ENCODE data around the gene RSPH6A.

The RSPH6A gene

DNA sequence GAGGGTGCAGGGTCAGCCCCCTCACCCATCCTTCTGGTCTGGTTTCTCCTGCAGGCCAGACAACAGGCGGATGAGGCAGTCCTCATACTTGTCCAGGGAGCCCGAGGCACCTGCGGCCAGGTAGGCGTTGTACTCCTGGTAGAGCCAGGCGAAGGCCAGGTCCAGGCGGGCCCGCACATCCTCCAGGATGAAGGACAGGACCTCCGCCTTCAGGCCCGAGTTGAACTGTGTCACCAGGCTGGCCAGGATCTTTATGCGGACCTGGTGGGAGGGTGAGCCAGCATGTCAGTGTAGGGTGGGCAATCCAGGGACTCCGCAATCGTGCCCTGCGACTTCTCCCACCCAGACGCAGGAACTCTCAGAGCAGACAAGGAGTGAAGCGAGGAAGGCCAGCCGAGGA is 13.8 kb upstream of the RSPH6A start:
- Mint-ChIP-seq H3K9me3 (no peaks in the 10 kb centered on the region), H3K36me3 (peaks cover 17% of the 10 kb centered on the region), H3K27me3 (no peaks in the 10 kb centered on the region)

DNA sequence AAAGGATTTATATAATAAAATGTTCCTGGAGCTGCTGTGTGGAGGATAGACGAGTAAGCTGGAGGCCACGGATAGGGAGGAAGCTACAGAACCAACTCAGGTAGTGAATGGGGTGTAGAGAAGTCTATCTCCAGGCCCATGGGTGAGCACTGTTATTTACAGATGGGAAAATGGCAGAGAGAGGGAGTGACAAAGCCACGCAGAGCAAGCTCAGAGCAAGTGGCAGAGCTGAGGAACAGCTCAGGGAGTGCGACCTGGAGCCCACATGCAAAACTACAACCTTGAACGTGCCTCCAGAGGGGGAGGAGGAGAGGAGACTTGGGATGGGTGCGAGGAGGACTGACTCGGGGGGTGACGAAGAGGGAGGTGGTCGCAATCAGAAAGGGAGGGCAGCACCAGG is 13.4 kb upstream of the RSPH6A start:
- H3K36me3 Mint-ChIP-seq, result peaks cover 17% of the 10 kb centered on the region
- H3K27me3 Mint-ChIP-seq, result no peaks in the 10 kb centered on the region
- H3K4me3 Mint-ChIP-seq, result no peak overlapping the region
- H3K27ac Mint-ChIP-seq, result no peak overlapping the region
- H3K4me1 Mint-ChIP-seq, result peaks cover 3% of the 10 kb centered on the region
- no peaks in the 10 kb centered on the region for H3K9me3 Mint-ChIP-seq

More for the DNA sequence above, 13.8 kb upstream of the RSPH6A start:
- H3K27ac Mint-ChIP-seq, result peak overlapping the region; percentile 41
- no peak overlapping the region for H3K4me3 Mint-ChIP-seq
- peaks cover 3% of the 10 kb centered on the region for H3K4me1 Mint-ChIP-seq

- no peak overlapping the region for H3K27ac Mint-ChIP-seq
- no peaks in the 10 kb centered on the region for H3K9me3 Mint-ChIP-seq
These were observed 12.5 kb upstream of the RSPH6A start for GRCh38 chr19:45827459-45828093.

DNA sequence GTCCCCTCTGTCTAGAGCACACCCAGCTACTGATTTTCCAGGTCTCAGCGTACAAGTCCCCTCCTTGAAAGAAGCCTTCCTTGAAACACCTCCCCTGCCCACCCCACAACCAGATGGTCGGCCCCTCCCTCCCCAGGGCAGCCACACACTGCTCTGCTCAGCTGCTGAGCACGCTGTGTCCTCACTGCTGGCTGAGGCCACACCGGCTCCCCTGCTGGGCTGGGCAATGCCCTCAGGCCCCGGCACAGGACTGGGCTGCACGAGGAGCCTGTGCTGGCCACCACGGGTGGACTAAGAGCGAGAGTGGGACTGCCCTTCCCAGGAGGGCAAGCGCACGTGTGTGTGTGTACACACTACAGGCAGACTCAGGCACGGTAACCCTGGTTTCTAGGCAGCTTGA is 11.8 kb upstream of the RSPH6A start:
- H3K27me3 Mint-ChIP-seq, result no peaks in the 10 kb centered on the region
- no peak overlapping the region for H3K4me3 Mint-ChIP-seq
- H3K9me3 Mint-ChIP-seq, result no peaks in the 10 kb centered on the region
- H3K36me3 Mint-ChIP-seq, result peaks cover 17% of the 10 kb centered on the region
- H3K4me1 Mint-ChIP-seq, result peaks cover 3% of the 10 kb centered on the region
- no peak overlapping the region for H3K27ac Mint-ChIP-seq

More at GRCh38 chr19:45827459-45828093, 12.5 kb upstream of the RSPH6A start:
- peaks cover 3% of the 10 kb centered on the region for H3K4me1 Mint-ChIP-seq
- no peaks in the 10 kb centered on the region for H3K27me3 Mint-ChIP-seq
- H3K4me3 Mint-ChIP-seq, result no peak overlapping the region
- peaks cover 17% of the 10 kb centered on the region for H3K36me3 Mint-ChIP-seq

DNA sequence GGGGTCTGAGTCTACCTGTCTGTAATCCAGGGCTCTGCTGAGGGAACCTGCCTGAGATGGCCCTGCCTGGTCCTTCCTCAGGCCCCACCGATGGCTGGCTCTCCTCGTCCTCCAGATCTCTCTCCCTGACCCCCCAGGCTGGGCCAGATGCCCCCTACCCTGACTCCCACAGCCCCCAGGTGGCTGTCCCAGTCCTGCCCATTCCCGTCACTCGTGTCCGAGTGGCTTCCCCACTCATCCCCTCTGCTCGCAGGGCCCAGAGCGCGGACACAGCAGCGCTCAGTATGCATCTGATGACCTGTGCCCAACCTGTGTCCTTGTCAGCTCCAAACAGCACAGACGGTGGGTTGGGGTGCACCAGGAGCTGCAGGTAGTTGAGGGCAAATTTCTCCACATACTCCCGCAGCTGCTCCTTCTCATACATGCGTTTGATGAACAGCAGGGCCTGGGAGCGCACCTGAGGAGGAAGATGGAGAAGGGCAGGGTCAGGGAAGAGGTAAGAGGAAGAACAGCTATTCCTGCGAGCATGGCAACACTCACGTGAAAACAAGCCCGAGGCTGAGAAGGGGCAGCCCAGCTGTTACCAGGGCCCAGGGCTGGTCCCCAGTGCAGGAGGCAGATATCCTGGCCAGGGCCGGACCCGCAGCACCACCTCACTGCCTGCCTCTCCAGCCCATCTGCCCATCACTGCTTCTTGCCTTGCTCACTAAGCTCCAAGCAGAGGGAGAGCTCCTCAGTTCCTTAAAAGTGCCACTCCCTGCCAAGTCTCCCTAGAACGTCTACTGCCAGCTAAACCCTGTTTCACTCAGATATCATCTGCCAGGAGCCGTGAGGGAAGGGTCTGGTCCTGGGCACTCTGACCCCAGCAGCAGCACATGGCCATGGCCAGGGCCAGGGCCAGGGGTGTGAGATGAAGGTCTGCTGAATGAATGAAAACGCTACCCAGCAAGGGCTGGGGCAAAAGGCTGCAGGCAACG is 11.1 kb upstream of the RSPH6A start:
- H3K36me3 Mint-ChIP-seq, result peaks cover 15% of the 10 kb centered on the region
- peaks cover 3% of the 10 kb centered on the region for H3K4me1 Mint-ChIP-seq
- H3K4me3 Mint-ChIP-seq, result no peak overlapping the region

GRCh38 chr19:45825263-45825605 is 10.1 kb upstream of the RSPH6A start:
- peaks cover 14% of the 10 kb centered on the region for H3K36me3 Mint-ChIP-seq
- H3K9me3 Mint-ChIP-seq, result no peaks in the 10 kb centered on the region
- no peak overlapping the region for H3K27ac Mint-ChIP-seq
- H3K27me3 Mint-ChIP-seq, result no peaks in the 10 kb centered on the region
- H3K4me3 Mint-ChIP-seq, result no peak overlapping the region
- peaks cover 3% of the 10 kb centered on the region for H3K4me1 Mint-ChIP-seq

More for the DNA sequence above, 11.1 kb upstream of the RSPH6A start:
- Mint-ChIP-seq H3K27me3 (no peaks in the 10 kb centered on the region), H3K27ac (no peak overlapping the region), H3K9me3 (no peaks in the 10 kb centered on the region)

DNA sequence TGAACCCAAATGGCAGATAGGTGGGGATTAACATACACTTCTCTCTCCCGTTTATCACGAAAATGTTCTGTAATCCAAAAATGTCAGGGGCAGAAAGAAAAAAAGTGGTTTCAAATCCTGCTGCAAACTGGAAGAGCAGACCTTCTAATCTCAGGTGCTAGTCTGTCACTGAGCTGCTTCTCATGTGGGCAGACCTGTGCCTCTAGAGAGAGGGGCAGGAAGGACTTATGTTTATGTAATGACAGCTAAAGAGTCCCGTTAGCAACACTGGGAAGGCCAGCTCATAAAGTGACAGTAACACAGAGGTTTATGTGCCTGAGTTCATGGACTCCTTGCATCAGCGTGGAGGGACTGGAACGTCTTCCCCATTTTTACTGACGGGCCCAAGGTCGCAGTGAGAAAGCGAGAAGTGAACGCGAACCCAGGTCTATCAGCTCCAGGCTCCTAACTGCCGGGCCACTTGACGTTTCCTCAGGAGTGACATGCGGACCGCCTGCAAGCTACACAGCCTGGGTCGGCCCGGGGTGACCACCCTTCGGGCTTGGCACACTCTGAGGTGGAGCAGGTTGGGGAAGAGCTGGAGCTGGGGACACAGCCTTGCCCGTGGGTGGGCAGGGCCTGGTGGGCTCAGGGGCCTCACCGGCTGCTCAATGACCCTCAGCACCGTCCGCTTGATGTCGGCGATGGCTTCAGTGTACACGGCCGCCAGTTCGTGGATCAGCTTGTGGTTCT is 9.6 kb upstream of the RSPH6A start:
- no peak overlapping the region for H3K27ac Mint-ChIP-seq

GRCh38 chr19:45824041-45824471 is 8.9 kb upstream of the RSPH6A start:
- Mint-ChIP-seq H3K27me3 (no peaks in the 10 kb centered on the region), H3K27ac (no peak overlapping the region), H3K9me3 (no peaks in the 10 kb centered on the region), H3K4me1 (peaks cover 3% of the 10 kb centered on the region), H3K36me3 (peaks cover 12% of the 10 kb centered on the region), H3K4me3 (no peak overlapping the region)

More for the DNA sequence above, 9.6 kb upstream of the RSPH6A start:
- H3K9me3 Mint-ChIP-seq, result no peaks in the 10 kb centered on the region
- H3K4me1 Mint-ChIP-seq, result peaks cover 3% of the 10 kb centered on the region
- peaks cover 12% of the 10 kb centered on the region for H3K36me3 Mint-ChIP-seq
- no peak overlapping the region for H3K4me3 Mint-ChIP-seq
- no peaks in the 10 kb centered on the region for H3K27me3 Mint-ChIP-seq

DNA sequence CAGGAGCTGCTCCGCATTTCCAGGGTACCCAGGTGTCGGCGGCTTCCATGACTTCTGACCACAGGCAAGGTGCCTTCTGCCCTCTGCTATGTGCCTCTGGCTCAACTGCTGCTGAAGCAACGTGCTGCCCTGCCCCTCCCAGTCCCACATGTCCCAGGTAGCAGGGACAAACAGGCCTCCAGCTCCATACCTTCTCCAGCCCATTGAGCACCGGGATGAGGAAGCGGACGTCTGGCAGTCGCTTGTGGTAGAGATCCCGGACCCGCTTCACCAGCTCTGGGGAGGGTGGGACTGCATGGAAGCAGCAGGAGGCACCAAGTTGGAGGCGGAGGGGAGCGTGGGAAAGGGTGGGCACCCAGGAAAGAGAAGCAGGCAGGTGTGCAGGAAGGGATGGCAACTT is 8.1 kb upstream of the RSPH6A start:
- Mint-ChIP-seq H3K9me3 (no peaks in the 10 kb centered on the region), H3K36me3 (peaks cover 7% of the 10 kb centered on the region)

GRCh38 chr19:45822716-45823115 is 7.6 kb upstream of the RSPH6A start:
- H3K27ac Mint-ChIP-seq, result no peak overlapping the region
- no peak overlapping the region for H3K4me3 Mint-ChIP-seq
- no peaks in the 10 kb centered on the region for H3K27me3 Mint-ChIP-seq
- H3K4me1 Mint-ChIP-seq, result peaks cover 3% of the 10 kb centered on the region
- H3K36me3 Mint-ChIP-seq, result peaks cover 5% of the 10 kb centered on the region
- no peaks in the 10 kb centered on the region for H3K9me3 Mint-ChIP-seq

More for the DNA sequence above, 8.1 kb upstream of the RSPH6A start:
- Mint-ChIP-seq H3K27ac (no peak overlapping the region), H3K4me1 (peaks cover 3% of the 10 kb centered on the region), H3K27me3 (no peaks in the 10 kb centered on the region), H3K4me3 (no peak overlapping the region)

GRCh38 chr19:45821570-45821969 is 6.5 kb upstream of the RSPH6A start:
- peaks cover 5% of the 10 kb centered on the region for H3K36me3 Mint-ChIP-seq
- H3K4me3 Mint-ChIP-seq, result no peak overlapping the region
- no peaks in the 10 kb centered on the region for H3K9me3 Mint-ChIP-seq
- H3K27ac Mint-ChIP-seq, result no peak overlapping the region
- no peaks in the 10 kb centered on the region for H3K27me3 Mint-ChIP-seq
- H3K4me1 Mint-ChIP-seq, result peaks cover 6% of the 10 kb centered on the region

GRCh38 chr19:45821103-45821521 is 6.0 kb upstream of the RSPH6A start:
- peaks cover 6% of the 10 kb centered on the region for H3K4me1 Mint-ChIP-seq
- H3K4me3 Mint-ChIP-seq, result no peak overlapping the region
- H3K27ac Mint-ChIP-seq, result no peak overlapping the region
- no peaks in the 10 kb centered on the region for H3K9me3 Mint-ChIP-seq
- H3K36me3 Mint-ChIP-seq, result peaks cover 5% of the 10 kb centered on the region
- no peaks in the 10 kb centered on the region for H3K27me3 Mint-ChIP-seq

GRCh38 chr19:45820413-45821102 is 5.5 kb upstream of the RSPH6A start:
- H3K27me3 Mint-ChIP-seq, result no peaks in the 10 kb centered on the region
- H3K36me3 Mint-ChIP-seq, result peaks cover 5% of the 10 kb centered on the region
- H3K4me1 Mint-ChIP-seq, result peaks cover 6% of the 10 kb centered on the region
- H3K9me3 Mint-ChIP-seq, result no peaks in the 10 kb centered on the region
- no peak overlapping the region for H3K27ac Mint-ChIP-seq
- no peak overlapping the region for H3K4me3 Mint-ChIP-seq

DNA sequence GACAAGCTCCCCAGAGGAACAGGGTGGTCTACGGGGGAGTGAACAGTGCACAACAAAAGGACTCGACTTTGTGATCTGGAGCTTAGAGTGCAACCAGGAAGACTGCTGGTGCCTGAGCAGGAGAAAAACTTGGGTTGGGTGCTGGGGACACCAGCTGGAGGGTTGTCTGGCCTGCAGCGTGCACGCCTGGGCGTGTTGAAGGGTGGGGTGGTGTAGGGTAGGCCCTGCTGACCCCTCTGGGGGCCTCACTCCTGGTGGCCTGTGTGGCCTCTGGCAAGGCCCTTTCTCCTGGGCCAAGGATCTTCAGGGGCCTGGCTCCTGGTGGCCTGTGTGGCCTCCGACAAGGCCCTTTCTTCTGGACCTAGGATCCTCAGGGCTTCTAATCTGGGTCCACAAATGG is 4.7 kb upstream of the RSPH6A start:
- Mint-ChIP-seq H3K9me3 (no peaks in the 10 kb centered on the region), H3K4me1 (peaks cover 6% of the 10 kb centered on the region), H3K27me3 (no peaks in the 10 kb centered on the region), H3K36me3 (peaks cover 5% of the 10 kb centered on the region), H3K4me3 (no peak overlapping the region), H3K27ac (no peak overlapping the region)

GRCh38 chr19:45817725-45818301 is 2.7 kb upstream of the RSPH6A start:
- H3K4me1 Mint-ChIP-seq, result peaks cover 3% of the 10 kb centered on the region
- no peak overlapping the region for H3K27ac Mint-ChIP-seq
- H3K4me3 Mint-ChIP-seq, result no peak overlapping the region
- H3K9me3 Mint-ChIP-seq, result no peaks in the 10 kb centered on the region
- peaks cover 4% of the 10 kb centered on the region for H3K27me3 Mint-ChIP-seq
- H3K36me3 Mint-ChIP-seq, result no peaks in the 10 kb centered on the region
